Parathyroid adenoma (tissue), 2 donors: Measurements from ENCODE around the gene CLCN2.

Experiments used
- H2AFZ ChIP-seq: fragments of 300-600 bp; sonication (generic); one replicate; pipeline ENCODE4 v1.7.0; 2017; ENCODE audit warnings: antibody characterized with exemption, mild to moderate bottlenecking
- H3K27ac ChIP-seq: fragments of 300-600 bp; sonication (generic); one replicate; pipeline ENCODE4 v1.7.0; 2017
- H3K27me3 ChIP-seq: fragments of 300-600 bp; sonication (generic); one replicate; pipeline ENCODE4 v1.7.0; 2017; ENCODE audit warnings: low read length; ENCODE audit not compliant: control insufficient read depth, insufficient read depth
- H3K36me3 ChIP-seq: fragments of 300-600 bp; sonication (generic); one replicate; pipeline ENCODE4 v1.7.0; 2017; ENCODE audit warnings: low read length; ENCODE audit not compliant: control insufficient read depth, insufficient read depth
- H3K4me1 ChIP-seq: fragments of 300-600 bp; sonication (generic); one replicate; pipeline ENCODE4 v1.7.0; 2017; ENCODE audit warnings: control low read depth
- H3K4me2 ChIP-seq: fragments of 300-600 bp; sonication (generic); one replicate; pipeline ENCODE4 v1.7.0; 2017; ENCODE audit warnings: low read length
- H3K4me3 ChIP-seq: fragments of 300-600 bp; sonication (generic); one replicate; pipeline ENCODE4 v1.7.0; 2017; ENCODE audit warnings: low read depth, low read length
- H3K79me2 ChIP-seq: fragments of 300-600 bp; sonication (generic); one replicate; pipeline ENCODE4 v1.7.0; 2017; ENCODE audit warnings: control low read depth
- H3K9ac ChIP-seq: fragments of 300-600 bp; sonication (generic); one replicate; pipeline ENCODE4 v1.7.0; 2017; ENCODE audit warnings: mild to moderate bottlenecking
- H3K9me3 ChIP-seq: fragments of 300-600 bp; sonication (generic); one replicate; pipeline ENCODE4 v1.7.0; 2017; ENCODE audit warnings: low read length; ENCODE audit not compliant: control insufficient read depth
- CTCF ChIP-seq: fragments of 300-600 bp; sonication (generic); IDR thresholded peaks from one replicate; pipeline ENCODE4 v1.7.0; 2017; ENCODE audit warnings: antibody characterized with exemption, mild to moderate bottlenecking
- donor health status: primary hyperparathyroidism.

CLCN2 gene

GRCh38 chr3:184368116-184368515 lies 6.7 kb upstream of the CLCN2 start:
- H3K4me2 ChIP-seq = no peak overlapping the region
- H2AFZ ChIP-seq = no peak overlapping the region
- H3K9ac ChIP-seq = no peak overlapping the region
- H3K79me2 ChIP-seq = peaks cover 9% of the 10 kb centered on the region
- H3K27ac ChIP-seq = no peak overlapping the region
- no peaks in the 10 kb centered on the region for H3K9me3 ChIP-seq
- H3K4me3 ChIP-seq = no peak overlapping the region
- no peak for TF ChIP-seq CTCF
- H3K36me3 ChIP-seq = no peaks in the 10 kb centered on the region
- H3K4me1 ChIP-seq = peaks cover 18% of the 10 kb centered on the region
- no peaks in the 10 kb centered on the region for H3K27me3 ChIP-seq

- Histone ChIP-seq H3K4me3 (no peak overlapping the region), H3K36me3 (no peaks in the 10 kb centered on the region), H3K4me1 (peaks cover 13% of the 10 kb centered on the region), H3K4me2 (no peak overlapping the region), H3K27me3 (no peaks in the 10 kb centered on the region), H3K9me3 (no peaks in the 10 kb centered on the region), H3K9ac (no peak overlapping the region), H3K79me2 (peaks cover 9% of the 10 kb centered on the region), H2AFZ (no peak overlapping the region), H3K27ac (no peak overlapping the region)
- TF ChIP-seq CTCF = no peak
These were observed 5.3 kb upstream of the CLCN2 start for GRCh38 chr3:184366619-184367289.

GRCh38 chr3:184362668-184363546 lies 1.5 kb upstream of the CLCN2 start:
- no peaks in the 10 kb centered on the region for H3K27me3 ChIP-seq
- no peaks in the 10 kb centered on the region for H3K36me3 ChIP-seq
- peak overlapping the region; percentile 100 for H3K9ac ChIP-seq
- peak overlapping the region; percentile 100 for H3K27ac ChIP-seq
- peaks cover 12% of the 10 kb centered on the region for H3K79me2 ChIP-seq
- peak overlapping the region; percentile 83 for H3K4me2 ChIP-seq
- H3K4me1 ChIP-seq = peaks cover 16% of the 10 kb centered on the region
- peak overlapping the region; percentile 97 for H2AFZ ChIP-seq
- peak; percentile 62 for TF ChIP-seq CTCF
- H3K4me3 ChIP-seq = peak overlapping the region; percentile 91
- H3K9me3 ChIP-seq = no peaks in the 10 kb centered on the region

GRCh38 chr3:184361932-184362667 lies 695 bp upstream of the CLCN2 start:
- peaks cover 16% of the 10 kb centered on the region for H3K4me1 ChIP-seq
- H3K4me3 ChIP-seq = peak overlapping the region; percentile 91
- peak overlapping the region; percentile 97 for H2AFZ ChIP-seq
- H3K9ac ChIP-seq = peak overlapping the region; percentile 100
- no peak for TF ChIP-seq CTCF
- H3K4me2 ChIP-seq = peak overlapping the region; percentile 83
- no peaks in the 10 kb centered on the region for H3K27me3 ChIP-seq
- H3K27ac ChIP-seq = peak overlapping the region; percentile 100
- peaks cover 12% of the 10 kb centered on the region for H3K79me2 ChIP-seq
- H3K36me3 ChIP-seq = no peaks in the 10 kb centered on the region
- H3K9me3 ChIP-seq = no peaks in the 10 kb centered on the region
